Heart right ventricle (tissue), 16 donors: ENCODE data around the gene RNF180. TPM values are rescaled to one million over a fixed set of nuclear protein-coding genes. Genes with fewer than 3 reads are reported as not detected.

Experiments
- ATAC-seq, 8 donors: fragments of 200-7000 bp; cut with Tn5 transposase; one replicate each; pipeline ENCODE4 v1.9.1; 2020; ENCODE audit warnings: mild to moderate bottlenecking in 8 of 8, moderate library complexity in 8 of 8, moderate number of reproducible peaks in 1 of 8
- DNase-seq, 2 donors: peaks; one replicate each; pipeline ENCODE4 v3.0.0-alpha.2; 2020
- H3K27ac ChIP-seq, 10 donors: fragments of 200-600 bp; sonication (generic) in 2 of 10; one replicate each; pipeline versions ENCODE4 v1.5.0 to v1.8.0; 2020 to 2022; ENCODE audit warnings: mild to moderate bottlenecking in 3 of 10
- H3K27me3 ChIP-seq, 7 donors: fragments of 200-600 bp; one replicate each; pipeline ENCODE4 v1.8.0; 2021 to 2022; ENCODE audit warnings: mild to moderate bottlenecking in 2 of 7
- H3K36me3 ChIP-seq, 9 donors: fragments of 200-600 bp; sonication (generic) in 1 of 9; one replicate each; pipeline versions ENCODE4 v1.5.0 to v1.8.0; 2020 to 2022; ENCODE audit warnings: mild to moderate bottlenecking in 2 of 9
- H3K4me1 ChIP-seq, 9 donors: fragments of 200-600 bp; sonication (generic) in 1 of 9; one replicate each; pipeline versions ENCODE4 v1.5.0 to v1.8.0; 2020 to 2022; ENCODE audit warnings: mild to moderate bottlenecking in 4 of 9
- H3K4me3 ChIP-seq, 10 donors: fragments of 200-600 bp; sonication (generic) in 2 of 10; one replicate each; pipeline versions ENCODE4 v1.5.0 to v1.8.0; 2020 to 2022; ENCODE audit warnings: mild to moderate bottlenecking in 7 of 10, moderate library complexity in 2 of 10
- H3K9me3 ChIP-seq, 11 donors: fragments of 200-600 bp in 10 of 11; sonication (generic) in 2 of 11; one replicate each; pipeline versions ENCODE4 v1.5.0 to v1.8.0; 2013 to 2022; ENCODE audit warnings: mild to moderate bottlenecking in 2 of 11, control low read depth in 1 of 11, moderate library complexity in 1 of 11
- CTCF ChIP-seq, 9 donors: fragments of 200-600 bp; sonication (generic) in 2 of 9; IDR thresholded peaks; one replicate each; pipeline versions ENCODE4 v1.5.0 to v1.8.0; 2021 to 2022; ENCODE audit warnings: antibody characterized with exemption in 9 of 9, mild to moderate bottlenecking in 5 of 9, moderate library complexity in 1 of 9
- WGBS, 2 donors: extraction: QIAGEN DNeasy Blood & Tissue Kit; methylation state at CpG; one replicate each; pipeline ENCODE4 v1.1.7; 2013; ENCODE audit warnings: inconsistent platforms in 1 of 2; 5-methylcytosine and 5-hydroxymethylcytosine counted together
- intact Hi-C, 10 donors: fragments of 100-400 bp; cut with DNase I; formaldehyde crosslinking; loops; one replicate each; pipeline versions ENCODE4 v1.11.1 to v1.14.2; 2022
- polyA plus RNA-seq, 2 donors: library from polyadenylated mRNA; stranded (reverse); fragments of 200-250 nt; gene quantifications; one replicate each; pipeline ENCODE4 v1.2.3, GENCODE V29; 2013
- total RNA-seq, 10 donors: library from RNA; stranded (reverse); fragmentation: NEBNext Ultra II Directional in 3 of 10; extraction: Animal tissue kit (Norgen Biotek cat#: 25700) in 3 of 10; gene quantifications; one replicate each; pipeline versions ENCODE4 v1.2.1 to v1.2.4, GENCODE V29; 2021 to 2023
- donor health status: Arrhythmogenic right ventricular cardiomyopathy.
- donor health status: ischemic (EF 13 %, LVEDD 7.1; RV severe dilation, severe dysfunction).
- donor health status: healthy with polysubstance abuse.
- donor health status: DM: no; HTN: yes; CAD: no.
- donor health status: DM: no; HTN: no; CAD: no.
- donor health status: ischemic (EF 25% LVEDD 6.9; RV normal size, moderate dysfunction).
- donor health status: ischemic (EF 25% LVEDD 5.7; RV mildly dilated, moderate dysfunction).
- donor health status: healthy.
- donor health status: DM: yes; HTN: yes; CAD: no.
- donor health status: Ischemic cardiomyopathy.
- donor health status: ischemic (EF 35%, LVEDD 5.7; RV mildly dilated, moderate dysfunction).
- donor health status: nonischemic (EF 11% LVEDD 7.7; RV severe dilation, severe dysfunction).
- donor health status: DM: yes; HTN: yes; CAD: no.
- donor health status: PGD.
- donor health status: ischemic (EF 29% LVEDD 5.4; RV normal size, mild dysfunction).
- donor health status: nonischemic (EF 23%, LVEDD 6.1; RV moderate dilation, normal function).

RNF180 gene
- total and polyA plus RNA-seq, 12 donors: 1.0 to 20.6 (median 13.7) TPM

DNA sequence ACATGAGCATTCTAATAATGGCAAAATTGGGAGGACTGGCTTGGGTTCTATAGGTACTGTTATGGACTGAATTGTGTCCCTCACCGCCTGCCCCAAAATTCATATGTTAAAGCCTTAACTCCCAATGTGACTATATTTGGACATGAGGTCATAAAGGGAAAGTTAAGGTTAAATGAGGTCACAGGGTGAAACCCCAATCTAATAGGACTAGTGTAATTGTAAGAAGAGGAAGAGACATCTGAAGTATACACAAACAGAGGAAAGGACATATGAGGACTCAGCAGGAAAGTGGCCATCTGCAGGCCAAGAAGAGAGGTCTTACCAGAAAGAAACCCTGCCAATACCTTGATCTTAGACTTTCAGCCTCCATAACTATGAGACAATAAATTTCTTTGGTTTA, 23.1 kb downstream of the RNF180 start:
- no peaks in the 10 kb centered on the region for H3K9me3 ChIP-seq
- no peaks in the 10 kb centered on the region for H3K36me3 ChIP-seq
- H3K27me3 ChIP-seq: no peaks in the 10 kb centered on the region
- no peak for DNase-seq
- H3K4me3 ChIP-seq: no peak overlapping the region
- intact Hi-C loops: no loop called here
- TF ChIP-seq CTCF (IDR thresholded peaks at IDR 0.05): no peak
- no peak for ATAC-seq
- H3K4me1 ChIP-seq: peaks cover 0 to 52% (median 23%) of the 10 kb centered on the region in 9 donors
- H3K27ac ChIP-seq: no peak overlapping the region
- WGBS, 2 donors: 95 to 97% methylated on average over 1 of the region's 1 CpG

- Histone ChIP-seq H3K4me1 (peaks cover 0 to 37% (median 16%) of the 10 kb centered on the region in 9 donors), H3K36me3 (no peaks in the 10 kb centered on the region), H3K9me3 (peaks cover 0 to 4% (median 0%) of the 10 kb centered on the region in 11 donors), H3K27ac (peak overlapping the region in 2 of 10 donors; percentile 3 to 12), H3K27me3 (no peaks in the 10 kb centered on the region), H3K4me3 (no peak overlapping the region)
- TF ChIP-seq CTCF (IDR thresholded peaks at IDR 0.05): no peak
- intact Hi-C loops: no loop called here
- 32 to 57% methylated on average over 2 of the region's 2 CpGs for WGBS, 2 donors
- DNase-seq (no peak), ATAC-seq (peak in 4 of 8 donors; percentile 12 to 70 (median 52))
These were observed 25.1 kb downstream of the RNF180 start for GRCh38 chr5:64190562-64191306.

DNA sequence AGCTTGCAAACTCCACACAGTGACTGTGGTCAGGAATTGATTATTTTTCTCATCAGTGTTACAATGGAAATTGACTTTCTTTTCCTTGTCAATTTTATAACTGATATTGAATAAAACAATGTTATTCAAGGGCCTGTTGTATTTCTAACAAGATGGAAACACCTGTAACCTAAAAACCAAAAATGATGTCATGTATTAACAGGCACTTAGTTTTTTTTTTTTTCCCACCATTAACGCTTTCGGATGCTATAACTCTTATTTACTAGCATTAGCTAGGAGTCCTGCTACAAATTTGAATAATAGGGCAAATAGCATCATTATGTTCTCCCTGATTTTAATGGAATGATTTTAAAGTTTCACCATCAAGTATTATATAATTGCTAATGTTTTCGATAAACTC, 30.3 kb downstream of the RNF180 start:
- intact Hi-C loops: no loop called here
- no peak overlapping the region for H3K4me3 ChIP-seq
- H3K27me3 ChIP-seq: no peaks in the 10 kb centered on the region
- 96 to 98% methylated on average over 3 of the region's 3 CpGs for WGBS, 2 donors
- TF ChIP-seq CTCF (IDR thresholded peaks at IDR 0.05): no peak
- H3K36me3 ChIP-seq: no peaks in the 10 kb centered on the region
- ATAC-seq (no peak), DNase-seq (no peak)
- no peak overlapping the region for H3K27ac ChIP-seq
- peaks cover 0 to 10% (median 2%) of the 10 kb centered on the region in 9 donors for H3K4me1 ChIP-seq
- peaks cover 0 to 4% (median 0%) of the 10 kb centered on the region in 11 donors for H3K9me3 ChIP-seq

- H3K4me3 ChIP-seq: no peak overlapping the region
- H3K9me3 ChIP-seq: peaks cover 0 to 3% (median 0%) of the 10 kb centered on the region in 11 donors
- H3K36me3 ChIP-seq: peaks cover 0 to 10% (median 0%) of the 10 kb centered on the region in 9 donors
- intact Hi-C loops: no loop called here
- WGBS, 2 donors: 48 to 74% methylated on average over 1 of the region's 1 CpG
- DNase-seq (no peak), ATAC-seq (no peak)
- H3K4me1 ChIP-seq: peaks cover 0 to 3% (median 0%) of the 10 kb centered on the region in 9 donors
- no peaks in the 10 kb centered on the region for H3K27me3 ChIP-seq
- no peak overlapping the region for H3K27ac ChIP-seq
- TF ChIP-seq CTCF (IDR thresholded peaks at IDR 0.05): no peak
These were observed 33.8 kb downstream of the RNF180 start for GRCh38 chr5:64199425-64199824.
